SIG-M5 (cell line): ENCODE measurements around the gene UNK.

Experiments used
- DNase-seq: peaks from one replicate; lab custom pipeline; 2025; lab: John Stamatoyannopoulos, UW

UNK gene

GRCh38 chr17:75834279-75834920 is 49.8 kb downstream of the UNK start:
- DNase-seq, result no peak

DNA sequence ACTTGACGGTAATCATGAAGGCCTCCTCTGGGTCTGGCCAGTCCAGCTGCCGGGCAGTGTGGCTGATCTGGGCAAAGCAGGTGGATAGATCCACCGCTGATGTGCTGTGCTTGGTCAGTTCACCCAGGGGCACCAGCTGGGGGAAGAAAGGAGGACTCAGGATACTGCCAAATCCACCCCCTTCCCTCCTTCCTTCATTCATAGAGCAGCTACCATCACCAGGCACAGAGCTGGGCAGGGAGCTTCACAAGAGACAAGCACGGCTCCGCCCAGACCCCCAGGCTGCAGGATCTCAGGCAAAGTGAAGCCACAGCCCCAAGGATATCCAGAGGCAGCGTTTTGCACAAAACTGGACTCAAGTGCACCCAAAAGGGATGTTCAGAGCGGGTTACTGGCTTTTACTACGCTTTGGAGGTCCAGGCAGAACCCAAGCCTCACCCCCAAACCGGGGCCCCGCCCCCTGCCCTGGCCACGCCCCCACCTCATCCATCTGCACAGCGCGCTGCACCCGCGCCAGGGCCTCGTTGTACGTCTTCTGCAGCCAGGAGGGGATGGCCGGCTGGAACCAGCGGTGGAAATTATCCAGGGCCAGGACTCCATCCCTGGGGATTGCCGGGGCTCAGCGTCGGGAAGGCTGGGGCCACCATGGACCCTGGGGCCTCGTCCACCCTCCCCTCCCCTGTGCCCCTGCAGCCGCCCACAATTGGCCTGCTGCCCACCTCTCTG is 50.5 kb downstream of the UNK start:
- DNase-seq, result no peak

DNA sequence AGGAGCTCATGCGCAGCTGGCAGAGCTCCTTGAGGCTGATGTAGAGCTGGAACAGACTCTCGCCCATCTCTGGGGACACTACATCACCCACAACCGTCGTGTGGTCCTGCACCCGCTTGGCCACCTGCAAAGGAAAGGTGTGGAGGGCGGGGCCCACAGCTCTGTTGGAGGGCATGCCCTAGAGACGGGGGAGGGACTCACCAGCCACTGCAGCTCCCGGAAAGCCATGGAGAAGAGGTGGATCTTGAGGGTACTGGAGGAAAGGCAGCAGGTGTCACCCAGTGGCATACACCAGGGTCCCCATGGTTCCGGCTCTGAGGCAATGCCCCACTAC is 51.0 kb downstream of the UNK start:
- DNase-seq, result no peak

GRCh38 chr17:75836605-75837004 is 52.0 kb downstream of the UNK start:
- no peak for DNase-seq

DNA sequence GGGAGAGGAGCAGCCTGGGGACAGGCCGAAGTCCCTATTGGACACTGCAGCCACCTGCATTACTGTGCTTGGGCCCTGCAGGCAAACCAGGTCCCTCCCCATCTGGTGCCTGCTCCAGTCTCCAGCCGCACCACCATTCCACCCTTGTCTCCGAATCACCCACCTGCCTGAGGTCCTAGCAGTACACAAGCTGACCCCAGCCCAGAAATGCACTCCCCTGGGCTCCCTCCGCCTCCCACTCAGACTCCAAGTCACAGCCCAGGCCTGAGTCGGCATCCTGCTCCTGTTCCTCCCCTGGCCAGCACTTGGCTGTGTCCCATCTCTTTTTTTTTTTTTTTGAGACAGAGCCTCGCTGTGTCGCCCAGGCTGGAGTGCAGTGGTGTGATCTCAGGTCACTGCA is 53.3 kb downstream of the UNK start:
- DNase-seq, result no peak

DNA sequence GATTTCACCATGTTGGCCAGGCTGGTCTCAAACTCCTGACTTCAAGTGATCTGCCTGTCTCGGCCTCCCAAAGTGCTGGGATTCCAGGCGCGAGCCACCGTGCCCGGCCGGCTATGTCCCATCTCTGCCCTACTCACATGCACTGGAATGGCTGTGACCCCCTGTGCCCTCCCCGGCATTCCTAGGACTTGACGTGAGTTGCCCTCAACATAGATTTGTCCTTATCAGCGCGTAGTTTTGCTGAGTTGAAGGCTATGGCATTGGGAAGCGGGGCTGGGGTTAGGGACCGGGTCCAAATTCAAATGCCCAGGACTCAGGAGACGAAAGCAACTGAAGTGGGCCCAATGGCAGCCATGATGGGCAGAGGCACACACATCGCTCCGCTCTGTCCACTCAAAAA is 53.8 kb downstream of the UNK start:
- DNase-seq, result no peak

GRCh38 chr17:75839942-75840798 is 55.6 kb downstream of the UNK start:
- DNase-seq, result no peak

GRCh38 chr17:75840799-75841164 is 56.2 kb downstream of the UNK start:
- DNase-seq, result no peak

- no peak for DNase-seq
Measured at GRCh38 chr17:75842411-75842810, 57.8 kb downstream of the UNK start.

- DNase-seq, result no peak
Measured at GRCh38 chr17:75842963-75843576, 58.5 kb downstream of the UNK start.

GRCh38 chr17:75843577-75844529 is 59.2 kb downstream of the UNK start, which contains the start of gene UNC13D:
Gene UNC13D, minus strand, starts transcription at chr17:75844404. Its CDS starts 67 bp downstream, at chr17:75844337.
- no peak for DNase-seq

- DNase-seq, result no peak
Measured at GRCh38 chr17:75844530-75845057, 60.0 kb downstream of the UNK start.

DNA sequence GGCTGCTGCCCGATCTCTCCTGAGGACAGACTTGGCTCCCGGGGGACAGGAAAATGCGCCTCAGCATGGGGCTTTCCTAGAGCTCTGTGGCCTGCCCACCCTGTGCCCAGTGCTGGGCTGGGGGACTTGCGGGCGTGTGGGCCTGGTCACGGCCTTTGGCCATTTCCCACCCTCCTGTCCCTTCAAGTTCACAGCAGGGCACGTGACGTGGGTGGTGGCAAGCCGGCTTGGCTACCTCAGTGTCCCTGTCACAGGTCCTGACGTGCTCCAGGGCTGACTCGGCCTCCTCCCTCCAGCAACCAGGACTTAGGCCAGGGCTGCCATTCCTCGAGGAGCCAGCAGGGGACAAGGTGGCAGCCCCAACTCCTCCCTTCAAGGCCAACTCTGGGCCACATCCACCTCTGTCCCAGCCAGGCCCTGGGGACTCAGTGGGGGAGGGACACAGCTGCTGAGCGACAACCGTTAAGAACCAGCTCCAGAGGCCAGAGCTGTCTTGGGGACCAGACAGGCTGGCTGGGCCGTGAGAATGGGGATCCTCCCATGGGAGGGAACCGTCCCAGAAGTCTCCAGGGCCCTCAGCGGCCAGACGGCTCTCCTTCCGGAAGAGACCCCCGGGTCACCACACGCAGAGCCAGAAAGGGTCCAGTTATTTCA is 60.6 kb downstream of the UNK start:
- DNase-seq, result no peak

DNA sequence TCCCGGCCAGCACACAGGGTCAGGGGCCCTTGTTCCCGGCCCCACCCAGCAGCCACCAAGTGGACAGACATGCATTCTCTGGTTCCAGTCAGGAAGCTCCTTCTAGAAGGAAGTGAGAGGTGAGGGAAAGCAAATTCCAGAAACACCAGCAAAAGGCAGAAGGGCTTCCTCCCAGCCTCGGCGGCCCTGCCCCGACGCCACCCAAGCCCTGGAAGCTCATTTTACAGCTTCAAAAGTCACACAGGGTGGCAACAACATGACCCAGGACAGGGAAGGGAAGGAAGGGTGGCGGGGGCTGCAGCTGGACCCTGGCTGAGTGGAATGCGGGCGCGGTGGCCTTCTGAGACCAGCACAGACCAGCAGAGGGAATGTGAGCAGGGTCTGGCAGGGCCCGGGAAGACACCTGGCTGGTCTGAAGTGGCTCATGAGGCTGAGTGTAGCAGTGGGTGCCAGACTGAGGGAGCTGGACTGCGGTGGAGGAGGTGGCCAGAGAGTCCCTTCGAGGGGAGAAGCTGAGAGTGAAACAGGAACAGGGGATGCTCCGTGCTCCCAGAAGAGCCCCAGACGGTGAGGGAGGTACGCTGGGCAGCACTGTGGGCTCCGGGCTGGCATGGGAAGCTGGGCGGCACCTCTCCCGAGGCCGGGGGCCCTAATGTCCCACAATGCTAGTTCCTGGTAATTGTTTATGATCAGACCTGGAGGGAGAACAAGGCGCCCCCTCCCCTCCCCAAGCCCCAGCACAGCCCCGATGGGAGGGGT is 61.5 kb downstream of the UNK start:
- no peak for DNase-seq

GRCh38 chr17:75846692-75847613 is 62.3 kb downstream of the UNK start:
- no peak for DNase-seq

DNA sequence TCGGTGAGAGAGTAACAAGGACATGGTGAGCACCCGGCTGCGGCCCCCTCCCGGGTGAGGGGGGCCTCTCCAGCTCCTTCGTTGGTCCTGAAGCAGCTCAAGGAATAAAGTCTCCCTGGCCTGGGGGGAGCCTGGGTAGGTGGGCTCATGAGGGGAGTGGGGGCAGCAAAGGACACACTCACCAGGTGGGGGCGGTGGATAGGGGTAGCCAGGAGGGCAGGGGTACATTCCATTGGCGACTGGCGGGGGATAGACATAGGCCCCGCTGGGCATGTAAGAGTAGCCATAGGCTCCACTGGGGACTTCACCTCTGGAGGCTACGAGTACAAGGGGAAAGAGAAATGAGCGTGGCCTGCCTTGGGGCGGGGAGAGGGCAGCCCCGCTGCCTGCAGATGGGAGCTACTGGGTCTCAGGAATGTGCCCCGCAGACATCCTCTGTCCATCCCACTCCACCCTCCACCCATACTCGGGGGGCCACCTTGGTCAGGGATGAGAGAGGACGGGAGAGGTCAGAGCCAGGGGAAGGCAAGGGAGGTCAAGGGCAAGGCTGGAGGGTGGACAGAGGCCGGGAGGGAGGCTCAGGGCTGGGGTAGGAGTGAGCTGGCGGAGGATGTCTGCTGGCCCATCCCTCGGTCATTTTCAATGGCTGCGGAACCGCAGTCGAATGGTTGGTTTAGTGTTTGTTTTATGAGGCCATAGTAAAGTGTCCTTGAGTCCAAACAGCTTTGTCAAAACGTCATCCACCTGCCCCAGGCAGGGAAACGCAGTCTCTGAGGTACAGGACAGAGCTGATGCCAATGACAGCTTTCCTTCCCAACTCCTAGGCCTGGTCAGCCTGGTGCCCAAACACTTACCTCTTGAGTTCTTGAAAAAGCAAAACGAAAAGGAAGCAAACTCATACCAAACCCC is 63.3 kb downstream of the UNK start:
- DNase-seq, result no peak

GRCh38 chr17:75848523-75849278 is 64.1 kb downstream of the UNK start:
- DNase-seq, result no peak
